B cell (primary cell): ENCODE measurements around the gene SCGB1C2.
"Not testable (repeated sequence)": the region's sequence is repeated elsewhere in the genome, so short reads cannot be mapped to it uniquely, and the experiment has no call there.

ENCODE experiments used
- CTCF ChIP-seq: fragments of 200-600 bp; IDR thresholded peaks from one replicate; pipeline ENCODE4 v1.8.0; 2022; ENCODE audit warnings: antibody characterized with exemption, mild to moderate bottlenecking
- EZH2 ChIP-seq: IDR thresholded peaks from 2 replicates; pipeline ENCODE4 v1.6.1; 2012; ENCODE audit warnings: borderline replicate concordance, low read depth, mild to moderate bottlenecking, moderate library complexity, low read length; ENCODE audit not compliant: insufficient read depth, poor library complexity, severe bottlenecking

- not testable (repeated sequence) for TF ChIP-seq CTCF, EZH2
Measured at GRCh38 chr17:139401-140205, 2.2 kb downstream of the SCGB1C2 start.
